Activated CD8-positive, alpha-beta memory T cell treated with anti-CD3 and anti-CD28 coated beads, Interleukin-2, amount 50 U/mL, for 24 hours (primary cell): Measurements from ENCODE around the gene CX3CR1.
"Not testable (repeated sequence)": the region's sequence is repeated elsewhere in the genome, so short reads cannot be mapped to it uniquely, and the experiment has no call there.

Experiments
- DNase-seq: peaks from one replicate; pipeline ENCODE4 v3.0.0-alpha.2; 2020; ENCODE audit errors: extremely low read depth

Gene CX3CR1, protein sequence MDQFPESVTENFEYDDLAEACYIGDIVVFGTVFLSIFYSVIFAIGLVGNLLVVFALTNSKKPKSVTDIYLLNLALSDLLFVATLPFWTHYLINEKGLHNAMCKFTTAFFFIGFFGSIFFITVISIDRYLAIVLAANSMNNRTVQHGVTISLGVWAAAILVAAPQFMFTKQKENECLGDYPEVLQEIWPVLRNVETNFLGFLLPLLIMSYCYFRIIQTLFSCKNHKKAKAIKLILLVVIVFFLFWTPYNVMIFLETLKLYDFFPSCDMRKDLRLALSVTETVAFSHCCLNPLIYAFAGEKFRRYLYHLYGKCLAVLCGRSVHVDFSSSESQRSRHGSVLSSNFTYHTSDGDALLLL

DNA sequence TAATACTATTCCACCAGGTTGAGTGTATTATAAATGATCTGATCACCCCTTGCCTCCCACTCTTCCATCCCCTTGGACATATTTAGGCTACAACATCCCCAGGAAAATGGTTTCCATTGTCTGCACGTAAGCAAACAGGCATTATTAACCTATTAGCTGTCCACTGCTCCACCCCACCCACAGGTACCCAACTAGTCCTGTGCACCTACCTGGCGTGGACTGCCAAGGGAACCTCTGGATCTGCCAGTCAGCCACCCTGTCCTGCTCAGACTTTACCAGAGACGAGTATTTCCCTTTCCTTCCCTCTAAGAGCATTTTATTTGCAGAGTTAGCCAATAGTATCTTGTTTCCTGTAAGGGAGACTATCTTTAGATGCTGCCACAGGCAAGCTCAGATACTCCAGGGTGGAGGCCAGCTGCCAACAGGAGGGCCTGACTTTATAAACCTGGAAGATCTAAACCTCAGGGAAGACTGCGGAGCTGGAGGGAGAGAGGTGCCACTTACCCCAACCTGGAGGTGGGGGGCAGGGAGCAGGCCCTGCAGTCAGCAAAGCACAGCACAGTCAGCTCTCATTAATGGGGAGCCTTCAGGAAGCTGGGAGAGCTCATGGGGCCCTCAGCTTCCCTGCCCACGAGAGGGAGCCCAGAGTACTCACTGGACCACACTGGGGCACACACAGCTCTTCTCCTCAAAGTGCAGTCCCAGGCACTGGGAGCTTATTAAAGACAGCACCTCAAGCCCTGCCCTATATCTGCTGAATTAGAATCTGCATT, at the start of gene CX3CR1:
Gene CX3CR1, minus strand, starts transcription at position 292 of the 773 bp plus-strand sequence. CDS start 13,527 bp downstream, outside the sequence.
- DNase-seq: no peak

DNA sequence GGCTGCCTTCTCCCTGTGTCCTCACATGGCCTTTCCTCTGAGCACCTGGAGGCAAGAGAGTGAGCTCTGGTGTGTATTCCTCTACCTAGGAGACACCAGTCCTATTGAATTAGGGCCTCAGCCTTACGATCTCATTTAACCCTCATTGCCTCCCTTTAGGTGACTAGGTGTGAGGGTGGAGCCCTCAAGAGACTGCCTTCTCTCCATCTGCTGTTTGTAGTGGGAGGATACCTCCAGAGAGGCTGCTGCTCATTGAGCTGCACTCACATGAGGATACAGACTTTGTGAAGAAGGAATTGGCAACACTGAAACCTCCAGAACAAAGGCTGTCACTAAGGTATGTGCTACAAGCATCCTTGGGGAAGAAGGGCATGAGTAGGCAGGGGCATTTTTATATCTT, 49.7 kb upstream of the CX3CR1 start, which contains the start of gene CCR8:
Gene CCR8, plus strand, starts transcription at position 217 of the 400 bp plus-strand sequence. CDS start 2,623 bp downstream, outside the sequence.
- DNase-seq: no peak

DNA sequence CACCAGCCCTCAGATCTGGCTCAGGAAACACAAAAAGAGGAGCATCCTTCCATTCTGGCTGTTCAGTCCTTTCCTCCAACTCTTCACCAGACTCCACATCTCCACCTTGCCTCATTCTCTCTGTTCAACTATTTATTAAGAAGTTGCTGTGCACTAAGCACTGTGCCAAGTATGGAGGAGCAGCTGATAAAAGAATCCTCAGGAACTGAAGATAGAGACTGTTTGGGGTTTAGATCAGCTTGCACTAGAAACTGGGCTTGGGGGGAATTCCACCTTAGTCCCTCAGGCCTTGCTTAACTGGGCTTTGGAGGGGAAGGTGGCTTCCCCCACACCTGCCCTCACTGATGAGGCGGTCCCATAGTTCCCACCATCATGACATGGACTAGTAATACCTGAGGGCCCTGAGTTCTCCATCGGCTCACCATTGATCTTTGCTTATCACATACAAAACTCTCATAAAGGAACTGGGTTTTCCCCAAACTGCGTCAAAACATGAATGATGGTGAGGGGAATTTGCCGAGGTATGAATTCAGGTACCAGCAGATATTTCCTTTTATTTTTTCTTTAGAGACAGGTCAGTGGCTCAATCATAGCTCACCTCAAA, 48.0 kb upstream of the CX3CR1 start:
- DNase-seq: no peak

DNA sequence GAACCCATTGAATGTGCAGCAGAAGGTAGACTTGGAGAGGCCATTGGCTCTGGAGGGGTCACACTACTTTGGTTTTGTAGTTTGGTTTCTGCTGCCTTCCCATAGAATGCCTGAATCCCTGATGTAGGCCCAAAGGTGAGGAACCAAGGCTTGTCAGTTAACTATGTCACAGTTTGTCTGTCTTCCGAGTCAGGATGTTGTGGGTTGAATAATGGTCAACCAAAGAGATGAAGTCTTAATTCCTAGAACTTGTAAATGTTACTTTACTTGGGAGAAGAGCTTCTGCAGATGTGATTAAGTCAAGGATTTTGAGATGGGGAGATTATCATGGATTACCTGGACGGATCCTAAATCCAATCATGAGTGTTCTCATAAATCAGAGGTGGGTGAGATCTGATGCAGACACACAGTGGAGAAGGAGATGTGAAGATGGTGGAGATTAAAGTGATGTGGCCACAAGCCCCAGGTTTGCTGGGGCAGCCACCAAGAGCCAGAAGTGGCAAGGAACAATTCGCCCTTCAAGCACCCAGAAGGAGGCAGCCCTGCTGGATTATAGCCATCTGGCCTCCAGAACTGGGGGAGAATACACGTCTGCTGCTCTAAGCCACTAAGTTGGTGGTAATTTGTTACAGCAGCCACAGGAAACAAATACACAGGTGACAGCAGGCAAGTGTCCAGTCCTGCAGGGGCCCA, 47.4 kb upstream of the CX3CR1 start:
- DNase-seq: no peak

DNA sequence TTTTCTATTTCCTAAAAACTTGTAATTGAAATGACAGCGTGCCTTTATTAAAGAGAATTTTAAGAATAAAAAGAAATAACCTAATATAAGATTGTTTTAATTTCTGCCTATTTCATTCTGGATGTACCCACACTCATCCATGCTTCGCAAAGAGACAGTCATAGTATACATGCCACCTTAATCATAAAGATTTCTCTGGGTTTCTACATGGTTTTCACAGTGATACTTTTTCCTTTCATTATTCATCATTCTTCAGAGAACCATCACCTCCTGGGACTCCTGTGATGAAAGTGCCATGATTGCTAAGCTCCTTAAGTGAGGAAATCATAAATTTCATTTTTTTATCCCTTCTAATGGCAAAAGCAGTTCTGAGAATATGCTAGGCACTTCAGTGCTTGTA, 45.4 kb upstream of the CX3CR1 start:
- DNase-seq: no peak

DNA sequence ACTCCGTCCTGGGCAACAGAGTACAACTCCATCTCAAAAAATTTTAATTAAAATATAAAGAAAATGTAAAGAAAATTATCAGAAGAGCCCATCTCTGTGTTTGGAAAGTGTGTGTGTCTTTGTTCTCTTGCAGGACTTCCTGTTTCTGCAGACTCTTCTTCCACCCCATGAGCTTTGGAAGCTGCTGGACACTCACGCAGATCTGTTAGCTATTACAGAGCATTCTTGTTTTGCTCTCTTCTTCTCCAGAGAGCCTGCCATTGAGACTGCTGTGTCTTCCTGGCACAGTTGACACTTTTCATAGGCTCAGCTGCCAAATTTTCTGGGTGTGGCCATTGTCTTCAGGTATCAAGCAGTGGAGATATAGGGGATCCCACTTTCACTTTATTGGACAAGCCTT, 43.7 kb upstream of the CX3CR1 start:
- no peak for DNase-seq

DNA sequence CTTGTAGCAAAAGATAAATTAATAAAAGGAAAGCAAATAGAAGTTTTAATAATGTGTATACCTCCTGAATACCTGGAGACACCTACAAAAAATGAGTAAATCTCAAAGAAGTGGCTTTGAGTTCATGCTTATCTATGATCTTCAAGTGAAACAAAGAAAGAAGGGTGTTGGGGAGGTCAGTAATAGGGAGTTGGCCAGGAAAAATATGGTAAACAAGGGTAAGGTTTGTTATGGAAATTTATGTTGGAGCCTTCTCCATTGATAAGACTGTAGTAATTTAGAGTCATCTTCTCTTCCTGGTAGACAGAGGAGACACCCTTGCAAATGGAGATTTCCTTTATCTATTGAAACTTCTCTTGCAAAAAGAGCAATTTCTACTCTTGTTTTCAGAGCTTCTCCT, 43.1 kb upstream of the CX3CR1 start:
- DNase-seq: no peak

DNA sequence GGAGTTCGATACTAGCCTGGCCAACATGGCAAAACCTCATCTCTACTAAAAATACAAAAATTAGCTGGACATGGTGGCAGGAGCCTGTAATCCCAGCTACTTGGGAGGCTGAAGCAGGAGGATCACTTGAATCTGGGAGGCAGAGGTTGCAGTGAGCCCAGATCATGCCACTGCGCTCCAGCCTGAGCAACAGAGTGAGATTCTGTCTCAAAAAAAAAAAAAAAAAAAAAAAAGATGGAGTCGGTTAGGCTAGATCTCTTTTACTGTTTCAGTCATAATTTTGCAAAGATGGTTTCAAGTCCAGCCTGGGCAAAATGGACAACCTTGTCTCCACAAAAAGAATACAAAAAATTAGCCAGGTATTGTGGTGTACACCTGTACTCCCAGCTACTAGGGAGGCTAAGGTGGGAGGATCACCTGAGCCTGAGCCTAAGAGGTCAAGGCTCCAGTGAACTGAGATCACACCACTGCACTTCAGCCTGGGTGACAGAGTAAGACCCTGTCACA, 42.4 kb upstream of the CX3CR1 start:
- not testable (repeated sequence) for DNase-seq

DNA sequence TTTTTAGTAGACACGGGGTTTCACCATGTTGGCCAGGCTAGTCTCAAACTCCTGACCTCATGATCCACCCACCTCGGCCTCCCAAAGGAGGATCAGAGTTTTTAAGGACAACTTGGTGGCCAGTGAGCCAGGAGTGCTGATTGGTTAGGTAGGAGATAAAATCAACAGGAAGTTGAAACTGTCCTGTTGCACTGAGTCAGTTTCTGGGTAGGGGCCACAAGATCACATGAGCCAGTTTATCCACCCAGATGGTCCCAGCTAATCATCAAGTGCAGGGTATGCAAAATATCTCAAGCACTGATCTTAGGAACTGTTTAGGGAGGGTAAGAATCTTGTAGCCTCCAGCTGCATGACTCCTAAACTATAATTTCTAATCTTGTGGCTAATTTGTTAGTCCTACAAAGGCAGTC, 41.7 kb upstream of the CX3CR1 start:
- not testable (repeated sequence) for DNase-seq

DNA sequence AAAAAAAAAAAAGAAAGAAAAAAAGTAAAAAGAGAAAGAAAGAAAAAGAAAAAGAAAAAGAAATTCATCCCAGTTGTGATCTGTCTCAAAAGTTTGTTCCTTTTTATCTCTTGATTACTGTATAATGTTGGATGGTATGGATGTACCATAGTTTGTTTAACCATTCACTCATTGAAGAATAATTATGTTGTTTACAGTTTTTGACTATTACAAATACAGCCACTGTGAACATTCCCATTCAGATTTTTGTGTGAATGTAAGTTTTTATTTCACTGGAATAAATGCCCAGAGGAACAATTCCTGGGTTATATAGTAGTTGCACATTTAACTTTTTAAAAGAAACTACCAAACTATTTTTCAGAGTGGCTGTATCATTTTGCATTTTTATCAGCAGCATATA, 39.4 kb upstream of the CX3CR1 start:
- no peak for DNase-seq

DNA sequence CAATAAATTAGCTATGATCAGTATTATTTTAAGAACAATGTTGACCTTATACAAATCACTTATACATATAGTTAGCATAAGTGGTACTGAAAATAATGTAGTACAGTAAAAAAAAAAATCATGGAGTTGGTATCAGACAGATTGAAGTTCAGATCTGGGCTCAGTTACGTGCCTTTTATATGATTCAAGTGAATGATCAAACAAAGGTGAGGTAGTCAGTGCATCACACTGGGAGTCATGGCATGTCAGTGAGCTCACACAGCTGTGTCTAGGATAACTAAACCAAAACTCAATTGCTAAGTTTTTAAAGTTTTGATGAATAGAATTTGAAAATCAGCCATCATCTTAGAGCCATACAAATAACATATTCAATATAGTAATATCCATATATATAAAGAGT, 38.5 kb upstream of the CX3CR1 start:
- no peak for DNase-seq

DNA sequence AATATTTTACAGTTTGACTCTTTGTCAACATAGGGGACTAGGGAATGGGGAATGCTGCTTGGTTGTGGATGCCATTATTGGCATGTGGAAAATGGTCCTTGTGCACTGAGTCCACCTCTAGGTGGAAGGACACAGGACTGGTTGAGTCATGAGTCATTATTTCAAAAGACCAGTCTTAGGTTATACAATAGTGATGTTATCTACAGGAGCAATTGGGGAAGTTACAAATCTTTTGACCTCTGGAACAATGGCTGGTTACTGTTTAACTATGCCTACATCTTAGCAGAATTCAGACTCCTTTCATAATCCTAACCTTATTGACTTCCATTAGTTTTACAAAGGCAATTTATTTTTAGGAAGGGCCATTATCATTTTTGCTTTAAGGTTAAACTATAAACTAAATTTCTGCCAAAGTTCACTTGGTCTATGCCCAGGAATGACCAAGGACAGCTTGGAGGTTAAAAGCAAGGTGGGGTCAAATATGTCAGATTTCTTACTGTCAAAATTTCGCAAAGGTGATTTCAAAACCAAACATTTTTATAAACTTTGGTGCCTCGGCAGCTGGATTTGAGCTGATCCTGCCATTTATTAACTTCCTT, 37.8 kb upstream of the CX3CR1 start:
- DNase-seq: no peak

DNA sequence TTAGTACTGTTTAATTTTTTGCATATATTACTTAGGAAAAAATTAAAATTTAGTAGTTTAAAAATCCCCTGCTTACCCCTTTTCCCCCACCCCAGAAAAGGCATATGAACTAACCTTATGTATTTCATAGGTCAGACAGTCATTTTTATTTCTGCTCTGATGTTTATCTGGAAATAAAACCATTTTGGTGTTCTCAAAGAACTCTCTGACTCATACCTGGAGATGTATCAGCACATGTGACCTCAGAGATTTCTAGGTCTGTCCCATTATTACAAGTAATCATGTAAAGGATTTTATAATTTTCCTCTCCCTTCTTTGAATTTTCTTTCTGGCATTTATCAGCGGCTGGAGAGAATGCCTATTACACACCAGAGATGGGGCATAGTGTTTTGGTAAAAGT, 35.6 kb upstream of the CX3CR1 start:
- no peak for DNase-seq

DNA sequence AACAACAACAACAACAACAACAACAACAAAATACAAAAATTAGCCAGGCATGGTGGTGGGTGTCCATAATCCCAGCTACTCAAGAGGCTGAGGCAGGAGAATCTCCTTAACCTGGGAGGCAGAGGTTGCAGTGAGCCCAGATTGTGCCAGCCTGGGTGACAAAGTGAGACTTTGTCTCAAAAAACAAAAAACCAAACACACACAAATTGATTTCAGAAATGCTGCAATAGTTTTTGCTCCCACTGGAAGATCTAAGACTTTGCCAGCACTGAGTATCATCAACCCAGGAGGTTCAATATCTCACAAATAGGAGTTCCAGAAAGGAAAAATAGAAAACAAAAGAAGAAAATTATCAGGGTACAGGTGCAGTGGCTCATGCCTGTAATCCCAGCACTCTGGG, 33.5 kb upstream of the CX3CR1 start:
- no peak for DNase-seq

DNA sequence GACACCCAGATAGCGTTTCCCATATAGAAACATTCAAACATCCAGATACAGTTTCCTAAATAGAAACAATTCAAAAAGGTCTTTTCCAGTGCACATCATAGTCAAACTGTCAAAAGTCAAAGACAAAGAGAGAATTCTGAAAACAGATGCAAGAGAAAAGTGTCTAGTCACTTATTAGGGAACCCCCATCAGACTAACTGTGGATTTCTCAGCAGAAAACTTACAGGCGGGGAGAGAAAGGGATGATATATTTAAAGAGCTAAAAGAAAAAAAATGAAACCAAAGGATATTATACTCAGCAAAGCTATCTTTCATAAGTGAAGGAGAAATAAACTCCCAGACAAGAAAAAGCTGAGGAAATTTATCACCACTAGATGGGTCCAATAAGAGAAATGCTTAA, 22.3 kb upstream of the CX3CR1 start:
- DNase-seq: no peak

DNA sequence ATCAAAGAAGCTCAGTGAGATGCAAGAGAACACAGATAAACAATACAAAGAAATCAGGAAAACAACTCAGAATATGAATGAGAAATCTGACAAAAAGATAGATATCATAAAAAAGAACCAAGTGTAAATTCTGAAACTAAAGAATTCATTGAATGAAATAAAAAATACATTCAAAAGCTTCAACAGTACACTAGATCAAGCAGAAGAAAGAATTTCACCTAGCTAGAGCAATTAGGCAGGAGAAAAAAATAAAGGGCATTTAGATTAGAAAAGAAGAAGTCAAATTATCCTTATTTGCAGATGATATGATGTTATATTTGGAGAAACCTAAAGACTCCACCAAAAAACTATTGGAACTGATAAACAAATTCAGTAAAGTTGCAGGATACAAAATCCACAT, 19.4 kb upstream of the CX3CR1 start:
- no peak for DNase-seq

DNA sequence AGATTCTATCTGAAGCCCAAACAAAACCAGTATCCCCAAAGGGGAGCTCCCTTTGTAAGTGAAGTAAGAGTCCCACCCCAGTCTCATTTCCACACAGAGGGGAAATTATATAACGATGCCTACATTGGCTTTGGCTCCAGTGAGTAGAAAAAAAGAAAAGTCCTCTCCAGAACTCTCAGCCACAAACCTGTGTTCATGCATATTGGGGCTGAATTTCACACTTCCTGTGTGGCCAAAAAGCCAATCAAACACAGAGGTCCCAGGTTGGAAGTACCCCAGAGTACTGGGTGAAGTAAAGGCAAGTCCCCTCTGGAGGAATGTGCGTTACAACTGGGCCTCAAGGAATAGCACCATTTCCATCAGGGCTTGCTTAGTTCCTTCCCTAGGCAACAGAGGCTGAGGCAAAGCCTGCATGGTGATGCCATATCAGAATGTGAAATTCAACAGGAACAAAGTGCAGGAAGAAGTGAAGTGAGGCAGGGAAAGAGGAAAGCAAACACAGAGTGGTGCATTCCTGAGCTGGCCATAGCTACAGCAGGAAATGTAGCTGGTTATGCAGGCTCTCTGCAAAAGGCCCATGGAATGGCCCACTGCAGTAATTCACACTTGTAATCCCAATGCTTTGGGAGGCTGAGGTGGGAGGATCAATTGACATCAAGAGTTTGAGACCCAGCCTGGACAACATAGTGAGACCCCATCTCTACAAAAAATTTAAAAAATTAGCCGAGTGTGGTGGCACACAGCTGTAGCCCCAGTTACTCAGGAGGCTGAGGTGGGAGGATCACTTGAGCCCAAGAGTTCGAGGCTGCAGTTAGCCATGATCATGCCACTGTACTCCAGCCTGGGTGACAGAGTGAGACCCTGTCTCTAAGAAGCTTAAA, 16.6 kb upstream of the CX3CR1 start:
- no peak for DNase-seq

DNA sequence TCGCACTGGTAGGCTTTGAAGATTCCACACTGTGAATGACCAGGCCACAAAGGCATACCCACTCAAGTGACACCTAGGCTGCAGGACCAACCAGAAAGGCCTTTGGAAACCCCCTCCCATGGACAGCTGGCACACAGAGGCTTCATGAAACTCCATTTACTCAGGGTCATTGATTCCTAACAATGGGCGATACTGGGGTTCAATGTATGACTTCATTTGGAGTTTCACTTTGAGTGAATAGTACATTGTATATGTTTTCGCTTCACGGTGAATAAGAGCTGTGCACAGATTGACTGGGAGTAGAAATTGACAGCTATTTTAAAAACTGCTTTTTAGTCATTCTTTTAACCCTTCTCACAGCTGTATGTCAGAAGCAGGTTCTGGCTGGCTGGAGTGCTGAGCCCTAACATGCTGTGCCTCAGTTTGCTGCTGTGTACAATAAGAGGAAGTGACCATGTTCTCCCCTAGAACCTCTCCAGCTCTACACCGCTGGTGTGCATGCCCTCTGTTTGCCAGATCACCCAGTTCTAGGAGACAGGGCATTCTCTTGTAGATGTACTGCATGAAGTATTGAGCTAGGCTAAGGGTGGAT, 15.4 kb upstream of the CX3CR1 start:
- DNase-seq: no peak

DNA sequence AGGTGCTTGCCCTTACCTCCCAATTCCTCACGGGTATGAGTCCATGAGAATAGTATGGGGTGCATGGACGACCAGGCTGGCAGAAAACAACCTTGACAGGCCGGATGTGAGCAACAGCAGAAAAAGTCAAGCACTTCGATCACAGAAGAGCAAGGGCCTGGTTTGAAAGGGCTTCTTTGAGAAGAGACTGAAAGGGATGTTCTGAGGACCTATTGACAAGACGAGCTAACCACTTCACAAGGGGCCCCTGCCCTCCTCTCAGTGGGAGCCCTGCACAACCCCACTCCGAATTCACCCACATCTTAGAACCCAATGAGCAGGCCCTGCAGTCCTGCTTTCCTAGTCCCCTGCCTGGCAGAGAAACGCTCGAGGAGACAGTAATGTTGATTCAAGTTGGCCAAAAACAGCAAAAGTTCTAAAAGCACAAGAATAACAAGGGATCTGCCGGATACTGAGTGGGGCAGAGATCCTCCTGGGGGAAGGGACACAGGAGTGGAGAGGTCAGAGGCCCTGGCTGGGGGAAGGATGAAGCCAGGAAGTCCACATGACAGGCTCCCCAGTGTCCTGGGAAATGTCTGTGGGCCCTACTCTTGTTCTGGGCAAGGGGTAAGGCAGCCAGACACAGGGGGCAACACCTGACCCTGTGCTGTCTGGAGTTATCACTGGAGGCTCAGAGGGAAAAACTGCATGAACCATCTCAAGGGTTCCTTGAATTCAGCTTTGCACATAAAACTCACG, 14.8 kb upstream of the CX3CR1 start:
- no peak for DNase-seq
